AG09319 (cell line): ENCODE results near the gene C1orf210.

Source experiments
- DNase-seq: peaks from one replicate; pipeline ENCODE4 v3.0.0-alpha.2; 2010; ENCODE audit warnings: low read depth; ENCODE audit errors: extremely low read depth
- TF ChIP-seq, protein P1 (sequence below): IDR thresholded peaks from 2 replicates; pipeline ENCODE4 v1.5.1; 2011; ENCODE audit warnings: low read depth, mild to moderate bottlenecking, inconsistent platforms, low read length, moderate library complexity

C1orf210 gene

DNA sequence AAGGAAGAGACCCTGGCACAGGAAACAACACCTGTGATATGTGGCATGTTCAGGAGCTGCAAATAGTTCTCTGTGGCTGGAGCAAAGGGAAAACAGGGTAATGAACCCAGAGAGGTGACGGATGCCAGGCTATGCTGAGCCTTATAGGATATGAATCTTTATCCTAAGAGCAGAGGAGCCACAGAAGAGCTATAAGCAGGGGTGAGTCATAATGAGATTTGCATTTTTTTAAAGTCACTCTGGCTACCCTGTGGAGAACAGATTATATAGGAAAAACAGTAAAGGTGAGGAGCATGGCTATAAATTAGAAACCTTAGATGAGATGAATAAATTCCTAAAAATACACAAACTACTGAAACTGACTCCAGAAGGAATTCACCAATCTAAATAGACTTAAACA lies 39.4 kb upstream of the C1orf210 start:
- DNase-seq, result no peak
- TF ChIP-seq, protein P1, sequence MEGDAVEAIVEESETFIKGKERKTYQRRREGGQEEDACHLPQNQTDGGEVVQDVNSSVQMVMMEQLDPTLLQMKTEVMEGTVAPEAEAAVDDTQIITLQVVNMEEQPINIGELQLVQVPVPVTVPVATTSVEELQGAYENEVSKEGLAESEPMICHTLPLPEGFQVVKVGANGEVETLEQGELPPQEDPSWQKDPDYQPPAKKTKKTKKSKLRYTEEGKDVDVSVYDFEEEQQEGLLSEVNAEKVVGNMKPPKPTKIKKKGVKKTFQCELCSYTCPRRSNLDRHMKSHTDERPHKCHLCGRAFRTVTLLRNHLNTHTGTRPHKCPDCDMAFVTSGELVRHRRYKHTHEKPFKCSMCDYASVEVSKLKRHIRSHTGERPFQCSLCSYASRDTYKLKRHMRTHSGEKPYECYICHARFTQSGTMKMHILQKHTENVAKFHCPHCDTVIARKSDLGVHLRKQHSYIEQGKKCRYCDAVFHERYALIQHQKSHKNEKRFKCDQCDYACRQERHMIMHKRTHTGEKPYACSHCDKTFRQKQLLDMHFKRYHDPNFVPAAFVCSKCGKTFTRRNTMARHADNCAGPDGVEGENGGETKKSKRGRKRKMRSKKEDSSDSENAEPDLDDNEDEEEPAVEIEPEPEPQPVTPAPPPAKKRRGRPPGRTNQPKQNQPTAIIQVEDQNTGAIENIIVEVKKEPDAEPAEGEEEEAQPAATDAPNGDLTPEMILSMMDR, result no peak

GRCh38 chr1:43322506-43322905 lies 37.1 kb upstream of the C1orf210 start:
- no peak for DNase-seq
- TF ChIP-seq, protein P1, result no peak

GRCh38 chr1:43321331-43321891 lies 36.0 kb upstream of the C1orf210 start:
- TF ChIP-seq, protein P1, result no peak
- DNase-seq, result no peak

GRCh38 chr1:43319766-43320165 lies 34.4 kb upstream of the C1orf210 start:
- TF ChIP-seq, protein P1, result no peak
- DNase-seq, result no peak

DNA sequence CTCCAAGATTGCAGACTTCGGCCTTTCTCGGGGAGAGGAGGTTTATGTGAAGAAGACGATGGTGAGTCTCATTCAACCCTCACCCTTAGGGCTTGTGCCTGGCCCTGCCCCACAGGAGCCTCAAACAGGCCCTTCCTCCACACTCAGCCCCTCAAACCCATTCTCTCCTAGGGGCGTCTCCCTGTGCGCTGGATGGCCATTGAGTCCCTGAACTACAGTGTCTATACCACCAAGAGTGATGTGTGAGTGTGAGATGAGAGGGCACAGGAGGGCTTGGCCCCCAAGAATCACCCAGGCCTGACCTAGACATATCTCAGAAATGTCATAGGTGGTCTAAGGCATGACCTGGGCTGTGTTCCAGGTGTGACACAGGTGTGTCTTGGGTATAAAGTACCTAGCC lies 33.9 kb upstream of the C1orf210 start:
- DNase-seq, result no peak
- TF ChIP-seq, protein P1, result no peak

- no peak for DNase-seq
- TF ChIP-seq, protein P1, result no peak
Measured at GRCh38 chr1:43318831-43319230, 33.5 kb upstream of the C1orf210 start.

DNA sequence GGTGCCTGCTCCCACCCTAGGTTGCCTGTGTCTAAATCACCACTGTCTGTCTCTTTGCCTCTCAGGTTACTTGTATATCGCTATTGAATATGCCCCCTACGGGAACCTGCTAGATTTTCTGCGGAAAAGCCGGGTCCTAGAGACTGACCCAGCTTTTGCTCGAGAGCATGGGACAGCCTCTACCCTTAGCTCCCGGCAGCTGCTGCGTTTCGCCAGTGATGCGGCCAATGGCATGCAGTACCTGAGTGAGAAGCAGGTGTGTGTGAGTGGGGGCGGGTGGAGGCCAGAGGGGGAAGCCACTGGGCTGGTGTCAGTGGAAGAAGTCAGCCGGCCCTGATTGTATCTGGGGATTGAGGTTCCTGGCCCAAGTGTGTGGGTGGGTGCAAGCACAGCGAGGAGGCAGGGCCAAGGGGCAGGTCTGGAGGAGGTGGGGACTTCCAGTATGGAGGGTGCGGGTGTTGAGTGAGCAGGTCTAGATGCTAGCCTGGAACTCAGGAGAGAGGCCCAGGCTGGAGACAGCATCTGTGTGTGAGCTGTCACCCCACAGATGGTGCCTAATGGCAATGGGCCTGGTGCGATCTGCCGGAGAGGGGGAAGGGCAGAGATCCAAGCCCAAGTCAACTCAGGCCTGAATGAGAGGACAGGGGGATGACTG lies 32.6 kb upstream of the C1orf210 start:
- TF ChIP-seq, protein P1, result no peak
- no peak for DNase-seq
